CD14-positive monocyte (primary cell): ENCODE measurements around the gene GRIA1. TPM values are rescaled to one million over a fixed set of nuclear protein-coding genes. Genes with fewer than 3 reads are reported as not detected.

ENCODE experiments used
- DNase-seq, 3 donors: peaks; one replicate each; pipeline ENCODE4 v3.0.0-alpha.2; 2011 to 2022
- H2AFZ ChIP-seq: 2 replicates; pipeline ENCODE4 v1.6.0; 2012; ENCODE audit warnings: mild to moderate bottlenecking, low read depth, low read length, inconsistent platforms; ENCODE audit not compliant: insufficient read depth, poor library complexity, severe bottlenecking
- H3K27ac ChIP-seq, 2 donors: 1 replicate in 1 of 2; 2 replicates in 1 of 2; pipeline ENCODE4 v1.5.1; 2012 to 2013; ENCODE audit warnings: low read length in 2 of 2, control low read depth in 1 of 2, inconsistent platforms in 1 of 2, low read depth in 1 of 2, mild to moderate bottlenecking in 1 of 2
- H3K27me3 ChIP-seq, 2 donors: one replicate each; pipeline versions ENCODE4 v1.6.0 to v1.6.1; 2011 to 2013; ENCODE audit warnings: low read length in 2 of 2; ENCODE audit not compliant: control insufficient read depth in 2 of 2, insufficient read depth in 2 of 2
- H3K36me3 ChIP-seq, 2 donors: replicated peaks in 1 of 2; 1 replicate in 1 of 2; 2 replicates in 1 of 2; pipeline versions ENCODE4 v1.5.1 to v1.6.1; 2012 to 2013; ENCODE audit warnings: low read length in 2 of 2, control low read depth in 1 of 2, inconsistent platforms in 1 of 2, mild to moderate bottlenecking in 1 of 2; ENCODE audit not compliant: insufficient read depth in 2 of 2, control insufficient read depth in 1 of 2
- H3K4me1 ChIP-seq, 2 donors: 1 replicate in 1 of 2; 2 replicates in 1 of 2; pipeline versions ENCODE4 v1.5.1 to v1.6.1; 2012 to 2013; ENCODE audit warnings: low read length in 2 of 2, control low read depth in 1 of 2, inconsistent platforms in 1 of 2, mild to moderate bottlenecking in 1 of 2, moderate library complexity in 1 of 2; ENCODE audit not compliant: insufficient read depth in 2 of 2, control insufficient read depth in 1 of 2
- H3K4me2 ChIP-seq: replicated peaks from 2 replicates; pipeline ENCODE3; 2012; ENCODE audit warnings: low read length, moderate library complexity, mild to moderate bottlenecking; ENCODE audit not compliant: poor library complexity, severe bottlenecking; ENCODE audit errors: extremely low read depth
- H3K4me3 ChIP-seq, 3 experiments: fragments of 200-600 bp in 1 of 3; sonication (generic) in 1 of 3; replicated peaks in 1 of 3; 1 replicate in 2 of 3; 2 replicates in 1 of 3; pipeline ENCODE4 v1.5.1; 2011 to 2013; ENCODE audit warnings: low read length in 3 of 3, mild to moderate bottlenecking in 3 of 3, control low read depth in 2 of 3, low read depth in 2 of 3, inconsistent platforms in 1 of 3, moderate library complexity in 1 of 3
- H3K79me2 ChIP-seq: 2 replicates; pipeline ENCODE4 v1.6.0; 2012; ENCODE audit warnings: mild to moderate bottlenecking, control low read depth, inconsistent platforms, low read length, moderate library complexity; ENCODE audit not compliant: insufficient read depth
- H3K9ac ChIP-seq: 2 replicates; pipeline ENCODE4 v1.6.0; 2017; ENCODE audit warnings: low read length, mild to moderate bottlenecking; ENCODE audit not compliant: insufficient read depth, poor library complexity, severe bottlenecking
- H3K9me3 ChIP-seq, 2 donors: replicated peaks in 1 of 2; 1 replicate in 1 of 2; 2 replicates in 1 of 2; pipeline versions ENCODE4 v1.5.1 to v1.6.1; 2012 to 2013; ENCODE audit warnings: low read length in 2 of 2, control low read depth in 1 of 2; ENCODE audit not compliant: control insufficient read depth in 1 of 2, insufficient read depth in 1 of 2
- H4K20me1 ChIP-seq: 2 replicates; pipeline ENCODE4 v1.6.0; 2012; ENCODE audit warnings: mild to moderate bottlenecking, low read length, control low read depth, moderate library complexity; ENCODE audit not compliant: insufficient read depth
- H3K27ac Mint-ChIP-seq, 7 donors: one replicate each; pipeline ENCODE4 v1.8.0; 2020; ENCODE audit warnings: mild to moderate bottlenecking in 7 of 7, mixed read lengths in 7 of 7, moderate library complexity in 6 of 7, inconsistent platforms in 2 of 7
- H3K27me3 Mint-ChIP-seq, 3 donors: one replicate each; pipeline ENCODE4 v1.8.0; 2021 to 2022; ENCODE audit warnings: low read depth in 3 of 3, mild to moderate bottlenecking in 3 of 3, mixed read lengths in 3 of 3, moderate library complexity in 3 of 3, inconsistent platforms in 1 of 3
- H3K36me3 Mint-ChIP-seq, 2 donors: one replicate each; pipeline ENCODE4 v1.8.0; 2020; ENCODE audit warnings: mixed read lengths in 2 of 2, inconsistent platforms in 1 of 2, mild to moderate bottlenecking in 1 of 2
- H3K4me1 Mint-ChIP-seq: one replicate; pipeline ENCODE4 v1.8.0; 2020; ENCODE audit warnings: mild to moderate bottlenecking, mixed read lengths
- H3K4me3 Mint-ChIP-seq, 2 donors: one replicate each; pipeline ENCODE4 v1.8.0; 2020; ENCODE audit warnings: mild to moderate bottlenecking in 2 of 2, mixed read lengths in 2 of 2, moderate library complexity in 1 of 2
- H3K9me3 Mint-ChIP-seq, 7 donors: one replicate each; pipeline ENCODE4 v1.8.0; 2020 to 2022; ENCODE audit warnings: mixed read lengths in 7 of 7, mild to moderate bottlenecking in 6 of 7, moderate library complexity in 6 of 7, inconsistent platforms in 2 of 7
- whole genome bisulfite sequencing: methylation state at CpG from one replicate; pipeline ENCODE4 v1.1.5; 2013; ENCODE audit warnings: missing lambda C conversion rate; ENCODE audit not compliant: insufficient coverage; 5-methylcytosine and 5-hydroxymethylcytosine counted together
- intact Hi-C, 2 donors: fragments of 100-400 bp; cut with micrococcal nuclease; formaldehyde crosslinking; loops; one replicate each; pipeline versions ENCODE4 v1.15.0 to v1.15.1; 2023
- polyA plus RNA-seq, 3 donors: library from polyadenylated mRNA; depleted of rRNA in 1 of 3; unstranded in 2 of 3; stranded (reverse) in 1 of 3; fragments of 300-500 nt in 2 of 3; fragments of >200 nt in 1 of 3; fragmentation: Illumina TruSeq in 2 of 3; gene quantifications; 1 replicate in 2 of 3; 2 replicates in 1 of 3; pipeline ENCODE4 v1.2.3, GENCODE V29; 2012 to 2021
- TF ChIP-seq, protein P1 (sequence below): fragments of 200-600 bp; IDR thresholded peaks from one replicate; pipeline ENCODE4 v1.8.0; 2022; ENCODE audit warnings: antibody characterized with exemption, mild to moderate bottlenecking

Gene GRIA1
- polyA plus RNA-seq, 3 donors: not detected

DNA sequence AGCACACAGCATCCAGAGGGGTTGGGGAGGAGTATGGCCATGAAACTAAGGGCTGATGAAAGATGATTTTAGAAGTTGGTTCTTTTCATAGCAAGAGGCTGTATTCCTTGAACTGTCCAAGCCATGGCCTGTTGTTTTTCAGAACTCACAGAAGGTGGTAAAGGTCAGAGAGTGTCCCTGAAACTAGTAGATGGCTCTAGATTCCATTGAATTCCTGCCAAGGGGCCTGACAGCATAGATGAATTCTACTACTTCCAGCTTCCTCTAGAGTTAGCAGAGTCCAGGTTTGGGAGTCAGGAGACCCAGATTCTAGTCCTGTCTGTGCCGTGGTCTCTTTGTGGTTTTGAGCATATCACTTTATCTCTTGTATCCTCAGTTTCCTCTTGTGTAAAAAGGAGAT, 101.6 kb downstream of the GRIA1 start:
- no peaks in the 10 kb centered on the region for H3K79me2 ChIP-seq
- TF ChIP-seq, protein P1, sequence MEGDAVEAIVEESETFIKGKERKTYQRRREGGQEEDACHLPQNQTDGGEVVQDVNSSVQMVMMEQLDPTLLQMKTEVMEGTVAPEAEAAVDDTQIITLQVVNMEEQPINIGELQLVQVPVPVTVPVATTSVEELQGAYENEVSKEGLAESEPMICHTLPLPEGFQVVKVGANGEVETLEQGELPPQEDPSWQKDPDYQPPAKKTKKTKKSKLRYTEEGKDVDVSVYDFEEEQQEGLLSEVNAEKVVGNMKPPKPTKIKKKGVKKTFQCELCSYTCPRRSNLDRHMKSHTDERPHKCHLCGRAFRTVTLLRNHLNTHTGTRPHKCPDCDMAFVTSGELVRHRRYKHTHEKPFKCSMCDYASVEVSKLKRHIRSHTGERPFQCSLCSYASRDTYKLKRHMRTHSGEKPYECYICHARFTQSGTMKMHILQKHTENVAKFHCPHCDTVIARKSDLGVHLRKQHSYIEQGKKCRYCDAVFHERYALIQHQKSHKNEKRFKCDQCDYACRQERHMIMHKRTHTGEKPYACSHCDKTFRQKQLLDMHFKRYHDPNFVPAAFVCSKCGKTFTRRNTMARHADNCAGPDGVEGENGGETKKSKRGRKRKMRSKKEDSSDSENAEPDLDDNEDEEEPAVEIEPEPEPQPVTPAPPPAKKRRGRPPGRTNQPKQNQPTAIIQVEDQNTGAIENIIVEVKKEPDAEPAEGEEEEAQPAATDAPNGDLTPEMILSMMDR: no peak
- no peaks in the 10 kb centered on the region for H3K36me3 ChIP-seq
- H3K9me3 ChIP-seq: no peaks in the 10 kb centered on the region
- no peak overlapping the region for H3K4me2 ChIP-seq
- H3K27ac Mint-ChIP-seq: no peak overlapping the region
- H3K4me3 Mint-ChIP-seq: no peak overlapping the region
- no peak overlapping the region for H3K9ac ChIP-seq
- no peaks in the 10 kb centered on the region for H3K4me1 Mint-ChIP-seq
- no CpG with 5 or more reads among the region's 1 CpG for WGBS
- H3K27me3 ChIP-seq: no peaks in the 10 kb centered on the region
- H3K27me3 Mint-ChIP-seq: peaks cover 0 to 1% (median 0%) of the 10 kb centered on the region in 3 donors
- no peak for DNase-seq
- no peak overlapping the region for H3K27ac ChIP-seq
- no peaks in the 10 kb centered on the region for H3K4me1 ChIP-seq
- H3K9me3 Mint-ChIP-seq: peaks cover 0 to 5% (median 2%) of the 10 kb centered on the region in 7 donors
- intact Hi-C loops: no loop called here
- H4K20me1 ChIP-seq: no peaks in the 10 kb centered on the region
- no peak overlapping the region for H2AFZ ChIP-seq
- no peak overlapping the region for H3K4me3 ChIP-seq
- H3K36me3 Mint-ChIP-seq: no peaks in the 10 kb centered on the region

DNA sequence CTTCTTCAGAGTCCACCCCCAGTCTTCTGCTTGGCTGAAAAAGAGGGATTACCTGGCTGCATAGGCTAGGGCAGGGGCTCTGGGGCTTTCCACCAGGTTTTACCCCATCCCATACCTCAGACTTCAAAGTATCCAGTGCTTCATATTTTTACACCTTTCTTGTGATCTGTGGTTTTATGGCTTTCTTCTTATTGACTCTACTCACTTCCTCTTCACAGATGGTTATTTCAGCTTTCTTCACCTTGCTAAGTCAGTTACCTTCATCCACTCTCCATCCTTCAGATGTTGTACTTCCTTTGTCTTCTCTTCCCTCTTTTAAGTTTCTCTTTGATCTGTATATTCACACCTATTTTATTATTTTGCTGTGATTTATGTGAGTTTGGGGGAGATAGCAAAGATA, 104.3 kb downstream of the GRIA1 start:
- intact Hi-C loops: no loop called here

More for the DNA sequence above, 104.3 kb downstream of the GRIA1 start:
- Histone ChIP-seq H3K4me2 (no peak overlapping the region), H3K27ac (no peak overlapping the region), H2AFZ (no peak overlapping the region), H4K20me1 (no peaks in the 10 kb centered on the region), H3K27me3 (no peaks in the 10 kb centered on the region), H3K79me2 (no peaks in the 10 kb centered on the region), H3K4me1 (no peaks in the 10 kb centered on the region), H3K36me3 (no peaks in the 10 kb centered on the region), H3K9me3 (no peaks in the 10 kb centered on the region), H3K4me3 (no peak overlapping the region), H3K9ac (no peak overlapping the region)
- H3K4me1 Mint-ChIP-seq: no peaks in the 10 kb centered on the region
- no peak overlapping the region for H3K4me3 Mint-ChIP-seq
- TF ChIP-seq, protein P1: no peak
- H3K9me3 Mint-ChIP-seq: peaks cover 0 to 5% (median 2%) of the 10 kb centered on the region in 7 donors
- H3K27me3 Mint-ChIP-seq: peaks cover 0 to 1% (median 0%) of the 10 kb centered on the region in 3 donors
- no peaks in the 10 kb centered on the region for H3K36me3 Mint-ChIP-seq
- no peak overlapping the region for H3K27ac Mint-ChIP-seq
- DNase-seq: no peak
